SKM-1 treated with dmso at 0.1 percent for 144 hours (cell line): ENCODE data around the gene SEC16B.
"Not testable (repeated sequence)": the region's sequence is repeated elsewhere in the genome, so short reads cannot be mapped to it uniquely, and the experiment has no call there.

ENCODE experiments used
- DNase-seq: peaks from one replicate; lab custom pipeline; 2025; ENCODE audit not compliant: unreplicated experiment; lab: John Stamatoyannopoulos, UW

The SEC16B gene, protein sequence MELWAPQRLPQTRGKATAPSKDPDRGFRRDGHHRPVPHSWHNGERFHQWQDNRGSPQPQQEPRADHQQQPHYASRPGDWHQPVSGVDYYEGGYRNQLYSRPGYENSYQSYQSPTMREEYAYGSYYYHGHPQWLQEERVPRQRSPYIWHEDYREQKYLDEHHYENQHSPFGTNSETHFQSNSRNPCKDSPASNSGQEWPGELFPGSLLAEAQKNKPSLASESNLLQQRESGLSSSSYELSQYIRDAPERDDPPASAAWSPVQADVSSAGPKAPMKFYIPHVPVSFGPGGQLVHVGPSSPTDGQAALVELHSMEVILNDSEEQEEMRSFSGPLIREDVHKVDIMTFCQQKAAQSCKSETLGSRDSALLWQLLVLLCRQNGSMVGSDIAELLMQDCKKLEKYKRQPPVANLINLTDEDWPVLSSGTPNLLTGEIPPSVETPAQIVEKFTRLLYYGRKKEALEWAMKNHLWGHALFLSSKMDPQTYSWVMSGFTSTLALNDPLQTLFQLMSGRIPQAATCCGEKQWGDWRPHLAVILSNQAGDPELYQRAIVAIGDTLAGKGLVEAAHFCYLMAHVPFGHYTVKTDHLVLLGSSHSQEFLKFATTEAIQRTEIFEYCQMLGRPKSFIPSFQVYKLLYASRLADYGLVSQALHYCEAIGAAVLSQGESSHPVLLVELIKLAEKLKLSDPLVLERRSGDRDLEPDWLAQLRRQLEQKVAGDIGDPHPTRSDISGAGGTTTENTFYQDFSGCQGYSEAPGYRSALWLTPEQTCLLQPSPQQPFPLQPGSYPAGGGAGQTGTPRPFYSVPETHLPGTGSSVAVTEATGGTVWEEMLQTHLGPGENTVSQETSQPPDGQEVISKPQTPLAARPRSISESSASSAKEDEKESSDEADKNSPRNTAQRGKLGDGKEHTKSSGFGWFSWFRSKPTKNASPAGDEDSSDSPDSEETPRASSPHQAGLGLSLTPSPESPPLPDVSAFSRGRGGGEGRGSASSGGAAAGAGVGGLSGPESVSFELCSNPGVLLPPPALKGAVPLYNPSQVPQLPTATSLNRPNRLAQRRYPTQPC

DNA sequence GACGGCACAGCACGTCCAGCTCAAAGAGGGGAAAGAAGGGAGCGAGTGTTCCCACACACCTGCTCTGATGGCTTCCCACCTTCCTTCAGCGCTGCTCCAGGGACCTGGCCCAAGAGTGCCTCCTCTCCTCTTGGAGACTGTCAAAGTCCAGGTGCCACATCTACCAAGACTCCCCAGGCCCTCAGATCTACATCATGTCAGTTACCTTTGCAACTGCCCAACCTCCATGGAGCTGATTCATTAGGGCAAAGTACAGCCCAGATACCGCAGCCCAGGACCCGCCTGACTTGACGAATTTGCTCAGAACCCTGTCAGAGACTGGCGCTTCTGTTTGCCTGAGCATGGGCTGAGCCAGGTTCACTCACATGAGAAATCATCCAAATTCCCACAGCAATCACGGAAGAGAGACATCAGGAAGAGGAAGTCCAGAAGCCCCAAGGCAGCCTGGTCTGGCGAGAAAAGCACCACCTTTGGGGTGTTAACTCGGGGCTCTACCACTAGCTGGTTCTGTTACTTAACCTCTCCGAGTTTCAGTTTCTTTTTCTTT, at the start of gene SEC16B:
Gene SEC16B (minus strand): TSS at position 234 of the 547 bp plus-strand sequence. CDS start 2,077 bp downstream, outside the sequence.
- DNase-seq = no peak

DNA sequence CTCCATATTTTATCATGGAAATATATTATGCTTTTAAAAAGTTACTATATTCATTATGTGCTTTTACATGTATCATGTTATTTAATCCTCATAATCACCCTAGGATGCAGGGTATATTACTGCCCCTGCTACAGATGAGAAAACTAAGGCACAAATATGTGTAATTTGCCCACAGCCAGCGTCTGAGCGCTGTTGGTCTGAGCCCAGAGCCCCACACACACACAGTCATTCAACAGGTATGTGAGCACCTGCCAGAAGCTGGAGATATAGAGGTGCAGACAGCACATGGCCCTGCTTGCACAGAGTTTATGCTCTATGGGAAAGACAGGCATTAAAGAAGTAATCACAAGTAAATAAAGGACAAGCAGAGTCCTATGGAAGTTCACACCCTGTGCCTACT, 49.8 kb upstream of the SEC16B start:
- DNase-seq = no peak

DNA sequence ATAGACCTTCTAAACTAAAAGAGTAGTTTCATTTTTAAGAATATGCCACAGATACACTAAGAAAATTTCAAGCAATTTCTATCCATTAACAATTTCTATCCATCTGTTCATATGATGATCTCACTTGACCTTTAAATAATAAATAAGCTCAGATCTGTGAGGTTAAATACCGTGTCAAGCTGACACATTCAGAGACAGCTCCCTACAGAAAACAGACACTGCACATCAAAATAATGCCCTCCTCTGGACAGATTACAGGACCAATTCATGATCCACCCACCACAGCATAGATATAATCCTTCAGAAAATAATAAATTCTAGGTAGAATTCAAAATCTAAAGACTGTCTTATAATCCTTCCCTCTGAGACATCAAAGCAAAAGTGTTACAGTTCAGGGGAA, 49.4 kb upstream of the SEC16B start:
- DNase-seq = no peak

DNA sequence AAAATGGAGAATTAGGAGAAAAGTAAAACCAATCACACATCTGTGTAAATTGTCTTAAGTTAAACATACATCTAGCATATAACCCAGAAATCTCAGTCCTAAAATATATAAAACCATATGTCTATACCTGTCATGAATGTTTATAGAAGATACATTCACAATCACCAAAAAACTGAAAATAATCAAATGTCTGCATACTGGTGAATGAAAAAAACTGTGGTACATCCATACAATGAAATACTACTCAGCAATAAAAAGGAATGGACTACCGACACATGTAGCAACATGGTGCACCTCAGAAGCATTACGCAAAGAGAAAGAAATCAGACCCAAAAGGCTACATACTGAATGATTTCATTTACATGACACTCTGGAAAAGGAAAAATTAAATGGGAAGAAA, 47.7 kb upstream of the SEC16B start:
- no peak for DNase-seq

DNA sequence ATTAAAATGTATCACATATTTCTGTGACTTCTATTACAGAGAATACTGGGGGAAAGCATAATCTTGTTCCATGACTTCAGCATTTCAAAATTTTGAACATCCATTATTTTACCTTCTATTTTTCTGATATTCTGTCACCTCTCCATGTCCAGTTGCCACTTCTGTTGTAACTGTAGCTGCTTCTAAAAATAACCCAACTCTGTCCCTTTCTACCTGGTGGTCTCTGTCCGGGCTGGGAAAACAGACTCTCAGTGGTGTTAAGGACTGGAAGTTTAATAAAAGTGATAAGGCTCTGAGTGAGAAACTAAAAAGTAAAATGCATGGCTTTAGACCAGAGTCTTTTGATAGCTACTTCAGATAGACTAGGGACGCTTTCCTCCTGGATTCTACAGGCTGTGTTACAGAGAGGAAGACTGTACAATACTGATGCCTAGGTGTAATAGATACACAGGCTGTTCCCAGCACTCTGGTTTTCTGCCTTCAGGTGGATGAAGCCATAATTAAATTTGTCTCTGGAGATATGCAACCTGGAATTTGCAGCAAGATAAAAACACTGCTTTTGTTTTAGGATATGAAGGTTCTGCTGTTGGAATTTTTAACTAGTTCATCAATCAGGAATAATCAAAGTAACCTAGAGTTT, 42.1 kb upstream of the SEC16B start:
- no peak for DNase-seq

DNA sequence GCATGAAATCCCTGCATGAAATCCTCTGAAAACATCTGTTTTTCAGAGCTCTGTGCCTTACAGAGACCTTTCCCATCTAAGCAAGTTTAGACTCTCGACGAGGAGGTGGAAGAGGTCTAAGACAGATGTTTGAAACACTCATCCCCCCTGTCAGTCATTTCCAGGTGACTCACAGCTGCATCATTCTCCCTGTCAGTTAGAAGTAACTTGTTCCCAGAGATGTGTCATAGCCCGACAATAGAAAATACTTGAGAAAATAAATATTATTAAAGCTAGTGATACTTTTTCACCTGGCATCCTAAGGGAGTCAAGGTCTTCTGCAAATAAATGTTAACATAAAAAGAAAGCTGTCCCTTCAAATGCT, 41.6 kb upstream of the SEC16B start:
- no peak for DNase-seq

DNA sequence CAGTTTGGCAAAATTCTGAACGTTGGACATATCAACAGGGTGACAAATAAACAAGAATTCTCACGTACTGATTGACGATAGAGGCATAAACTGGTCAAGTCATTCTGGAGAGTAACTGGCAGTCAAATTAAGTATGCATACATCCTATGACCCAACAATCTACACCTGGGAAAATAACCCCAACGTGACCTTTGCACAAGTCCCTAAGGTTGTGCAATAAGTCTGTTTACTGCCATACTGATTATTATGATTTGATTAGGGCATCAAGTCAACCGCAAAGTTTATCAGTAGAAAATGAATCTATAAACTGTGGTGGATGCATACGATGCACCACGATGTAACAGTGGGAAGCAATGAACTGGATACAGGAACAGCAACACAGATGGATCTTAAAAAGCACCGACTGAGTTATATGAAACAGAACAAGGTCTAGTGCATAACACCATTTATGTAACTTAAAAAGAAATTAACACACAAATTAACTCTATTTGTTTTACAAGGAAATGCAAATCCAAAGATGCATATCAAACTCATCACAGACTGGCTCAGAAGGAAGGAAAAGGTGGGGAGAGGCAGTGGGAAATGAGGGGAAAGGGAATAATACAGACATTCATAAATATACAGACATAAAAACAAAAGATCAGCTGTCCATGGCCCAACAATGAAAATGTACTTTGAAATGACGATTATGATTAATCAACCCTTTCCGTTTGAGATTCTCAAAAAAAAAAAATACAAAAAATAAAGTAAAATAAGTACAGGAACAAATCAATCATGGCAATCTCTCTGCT, 41.0 kb upstream of the SEC16B start:
- no peak for DNase-seq

DNA sequence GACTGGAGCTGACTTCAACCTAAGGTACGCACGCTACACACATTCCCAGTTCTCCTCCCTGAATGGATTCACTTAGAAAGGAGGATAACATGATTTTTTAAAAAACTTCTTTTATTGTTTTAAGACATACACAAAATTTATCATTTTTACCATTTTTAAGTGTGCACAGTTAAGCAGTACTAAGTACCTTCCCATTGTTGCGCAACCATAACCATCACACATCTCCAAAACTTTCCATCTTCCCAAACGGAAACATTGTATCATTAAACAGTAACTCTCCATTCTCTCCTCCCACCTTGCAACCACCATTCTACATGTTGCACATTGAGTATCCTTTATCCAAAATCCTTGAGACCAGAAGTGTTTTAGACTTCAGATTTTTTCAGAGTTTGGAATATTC, 36.2 kb upstream of the SEC16B start:
- DNase-seq = no peak

DNA sequence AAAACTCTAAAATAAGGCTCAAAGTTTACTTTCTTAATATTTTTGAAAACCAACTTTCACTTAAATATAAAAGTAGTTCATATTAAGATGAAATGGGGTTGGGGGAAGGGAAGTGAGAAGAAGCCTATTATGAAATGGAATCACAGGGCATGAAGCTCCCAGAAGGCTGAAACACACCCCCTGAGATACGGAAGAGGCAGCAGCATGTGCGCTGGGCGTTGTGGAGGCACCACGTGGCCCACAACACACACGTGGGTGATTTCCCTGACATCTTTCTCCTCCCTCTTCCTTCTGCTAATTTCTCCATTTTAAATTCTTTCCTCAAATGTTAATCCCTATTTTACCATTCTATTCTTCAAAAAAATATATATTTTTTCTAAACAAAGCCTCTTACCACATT, 35.6 kb upstream of the SEC16B start:
- DNase-seq = no peak

DNA sequence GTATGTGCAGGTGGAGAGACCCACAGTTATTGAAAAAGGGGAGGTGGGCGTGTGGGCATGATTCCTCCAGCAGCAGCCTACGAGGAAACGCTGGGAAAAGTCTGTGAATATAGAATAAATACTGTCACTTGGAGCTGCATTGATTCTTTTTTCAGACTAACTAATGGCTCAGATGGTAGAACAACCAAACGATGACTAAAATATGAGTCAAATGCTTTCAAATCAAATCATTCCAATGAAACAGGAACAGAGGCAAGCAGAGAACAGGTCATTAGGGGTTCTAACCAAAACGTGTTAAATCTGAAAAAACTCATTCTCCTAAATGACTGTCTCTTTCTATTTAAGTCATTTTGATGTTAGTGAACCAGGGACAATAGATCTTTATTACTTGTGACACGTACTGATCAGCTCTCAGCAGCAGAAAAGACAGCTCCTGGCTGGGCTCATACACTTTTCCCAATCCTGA, 35.1 kb upstream of the SEC16B start:
- DNase-seq = no peak

DNA sequence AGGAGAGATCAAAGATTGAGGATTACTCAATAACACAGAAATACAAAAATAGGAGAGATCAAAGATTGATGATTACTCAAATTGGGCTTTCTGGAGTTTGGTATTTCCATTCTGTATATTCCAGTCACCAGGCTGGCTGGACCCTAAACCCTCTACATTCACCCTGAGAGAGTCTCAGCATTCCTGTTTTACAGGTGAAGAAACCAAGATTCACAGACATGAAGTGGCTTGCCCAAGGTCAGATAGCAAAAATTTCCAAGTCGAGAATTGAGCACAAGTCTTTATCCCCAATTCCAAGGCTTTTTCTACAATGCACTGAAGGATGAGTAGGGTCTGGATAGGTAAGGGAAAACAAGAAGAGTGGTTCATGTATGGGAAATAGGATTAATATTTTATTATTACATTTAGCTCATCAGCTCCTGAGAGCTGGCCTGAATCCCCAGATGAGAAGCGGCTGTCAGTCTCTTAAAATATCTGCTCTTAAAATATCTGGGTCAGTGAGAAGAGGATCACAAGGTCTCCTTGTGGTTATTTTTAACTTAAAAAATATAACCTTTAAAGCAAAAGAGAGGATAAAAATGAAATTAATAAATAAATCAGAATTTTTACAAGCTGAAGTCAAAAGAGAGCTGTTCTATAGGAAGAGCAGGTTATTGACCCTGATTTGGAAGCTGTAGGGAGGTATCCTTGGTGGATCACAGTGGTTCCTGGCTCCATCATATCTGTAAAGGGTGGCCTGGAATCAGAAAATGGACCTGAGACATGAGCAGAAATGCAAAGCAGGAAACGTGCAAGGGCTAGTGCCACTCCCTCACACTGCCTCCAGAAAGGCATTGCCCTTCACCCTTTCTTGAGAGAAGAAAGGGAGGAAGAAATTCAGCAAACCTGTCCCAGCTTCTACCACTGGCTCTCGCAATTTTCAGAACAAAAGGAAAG, 29.1 kb upstream of the SEC16B start:
- DNase-seq = no peak

DNA sequence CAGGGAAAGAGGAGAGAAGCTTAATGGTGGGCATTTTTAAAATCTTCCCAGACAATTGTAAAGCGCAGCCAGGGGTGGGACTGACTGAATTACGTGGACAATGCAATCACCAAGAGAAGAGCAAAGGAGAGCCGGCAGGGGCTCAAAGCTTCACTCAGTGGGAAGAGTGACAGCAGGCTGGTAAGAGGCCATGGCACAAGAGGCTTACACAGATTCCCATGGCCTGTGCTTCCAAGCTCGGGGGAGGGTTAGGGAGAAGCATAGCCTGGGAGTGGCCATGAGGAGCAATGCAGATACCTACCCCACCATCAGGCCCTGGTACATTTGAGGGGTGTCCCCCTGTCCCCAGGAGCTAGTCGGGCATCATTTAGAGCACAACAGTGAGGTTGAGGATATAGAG, 27.1 kb upstream of the SEC16B start:
- no peak for DNase-seq

DNA sequence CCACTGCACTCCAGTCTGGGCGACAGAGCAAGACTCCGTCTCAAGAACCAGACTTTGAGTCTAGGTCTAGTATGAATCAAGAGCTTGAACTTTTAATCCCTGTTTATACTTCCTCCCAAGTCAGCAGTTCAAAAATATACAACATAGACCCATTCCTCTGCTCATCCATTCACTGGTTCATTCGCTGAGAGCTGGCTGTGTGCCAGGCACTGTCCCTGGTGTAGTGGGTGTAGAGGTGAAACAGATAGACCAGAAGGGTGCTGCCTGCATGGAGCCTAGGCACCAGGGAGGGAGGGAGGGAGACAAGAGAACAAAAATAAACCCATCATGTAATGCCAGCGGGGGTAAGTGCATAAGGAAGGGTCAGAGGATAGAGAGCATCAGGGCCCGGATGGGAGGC, 25.5 kb upstream of the SEC16B start:
- no peak for DNase-seq

DNA sequence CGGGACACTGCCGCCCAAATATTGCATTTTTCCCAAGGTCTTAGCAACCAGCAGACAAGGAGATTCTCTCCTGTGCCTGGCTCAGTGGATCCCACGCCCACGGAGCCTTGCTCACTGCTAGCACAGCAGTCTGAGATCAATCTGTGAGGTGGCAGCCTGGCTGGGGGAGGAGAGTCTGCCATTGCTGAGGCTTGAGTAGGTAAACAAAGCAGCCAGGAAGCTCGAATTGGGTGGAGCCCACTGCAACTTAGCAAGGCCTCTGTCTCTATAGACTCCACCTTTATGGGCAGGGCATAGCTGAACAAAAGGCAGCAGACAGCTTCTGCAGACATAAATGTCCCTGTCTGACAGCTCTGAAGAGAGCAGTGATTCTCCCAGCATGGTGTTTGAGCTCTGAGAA, 16.4 kb upstream of the SEC16B start:
- not testable (repeated sequence) for DNase-seq

DNA sequence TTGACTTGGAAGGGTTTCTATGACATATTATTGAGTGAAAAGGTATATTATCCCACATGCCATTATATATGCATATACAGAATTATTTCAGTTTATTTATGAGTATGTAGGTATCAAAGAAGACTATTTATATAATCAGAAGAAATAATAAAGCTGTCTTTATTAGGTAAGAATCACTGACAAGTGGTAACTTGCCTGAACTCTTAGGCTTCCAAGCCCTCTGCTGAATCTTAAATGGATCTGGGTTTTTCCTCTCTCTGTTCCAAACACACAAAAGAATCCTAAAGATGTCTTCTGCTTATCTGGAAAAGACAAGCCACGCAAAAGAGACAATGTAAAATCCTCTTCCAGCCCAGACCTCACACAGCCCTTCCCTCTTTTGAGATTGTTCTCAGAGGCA, 14.9 kb upstream of the SEC16B start:
- no peak for DNase-seq

DNA sequence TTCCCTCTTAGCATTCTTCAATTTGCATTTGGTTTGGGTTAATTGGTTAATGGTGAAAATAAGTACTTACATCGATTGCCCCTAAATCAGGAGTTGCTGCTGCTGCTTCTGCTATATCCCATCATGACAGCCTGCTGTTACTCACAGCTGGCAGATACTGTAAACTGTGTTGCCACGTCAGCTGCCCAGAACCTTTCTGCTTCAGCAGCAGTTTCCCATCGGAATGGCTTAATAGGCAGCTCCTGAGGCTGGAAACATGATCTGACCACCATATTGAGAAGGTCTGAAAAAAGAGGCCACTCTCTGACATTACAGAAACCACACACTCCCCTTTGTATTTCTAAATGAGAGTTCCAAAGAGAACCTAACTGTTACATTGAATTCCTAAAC, 14.3 kb upstream of the SEC16B start:
- no peak for DNase-seq

DNA sequence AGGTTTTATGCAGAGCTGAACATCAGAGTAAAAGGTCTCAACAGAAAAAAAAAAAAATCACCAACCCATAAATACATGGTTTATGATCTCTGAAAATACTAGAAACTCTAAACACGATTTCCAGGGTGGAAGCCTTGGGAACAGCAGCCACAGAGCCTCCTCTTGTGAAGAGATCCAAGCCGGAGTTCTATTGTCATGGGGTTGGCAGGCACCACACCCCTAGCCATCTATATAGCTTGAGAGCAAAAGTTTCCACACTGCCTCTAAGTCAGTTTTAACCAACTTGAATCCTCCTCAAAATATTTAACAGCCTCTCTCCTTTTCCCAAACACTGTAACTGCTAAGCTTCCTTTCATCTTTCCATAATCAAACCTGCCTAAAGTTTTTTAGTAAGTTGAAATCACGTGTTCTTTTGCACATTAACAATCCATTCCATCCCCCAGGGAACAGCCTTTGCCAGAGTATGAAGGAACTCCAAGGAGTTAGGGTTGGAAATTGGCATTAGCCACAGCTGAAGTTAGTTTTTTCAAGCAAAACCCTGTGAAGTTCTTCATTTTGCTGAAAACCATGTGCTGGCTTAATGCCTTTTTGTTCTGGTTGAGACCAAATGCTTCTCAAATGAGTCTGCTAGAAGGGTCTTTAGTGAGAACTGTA, 13.8 kb upstream of the SEC16B start:
- DNase-seq = no peak

DNA sequence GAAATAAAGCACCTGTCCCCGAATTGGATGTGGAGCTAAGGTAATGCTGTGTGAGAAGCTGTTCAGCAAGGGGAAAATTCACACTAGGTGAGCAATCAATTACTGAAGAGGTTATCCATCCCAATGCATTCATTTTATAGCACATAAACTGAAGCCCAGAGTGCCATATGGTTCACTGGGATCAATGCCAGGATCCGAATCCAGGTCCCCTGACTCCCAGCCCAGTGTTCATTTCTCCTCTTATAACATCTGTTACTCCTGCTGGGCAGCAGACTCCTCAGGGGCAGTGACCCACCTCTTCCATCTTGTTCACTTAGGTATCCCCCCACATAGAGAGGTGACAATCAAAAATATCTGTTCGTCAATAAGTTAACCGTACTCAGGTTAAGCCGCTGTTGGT, 13.2 kb upstream of the SEC16B start:
- DNase-seq = no peak

DNA sequence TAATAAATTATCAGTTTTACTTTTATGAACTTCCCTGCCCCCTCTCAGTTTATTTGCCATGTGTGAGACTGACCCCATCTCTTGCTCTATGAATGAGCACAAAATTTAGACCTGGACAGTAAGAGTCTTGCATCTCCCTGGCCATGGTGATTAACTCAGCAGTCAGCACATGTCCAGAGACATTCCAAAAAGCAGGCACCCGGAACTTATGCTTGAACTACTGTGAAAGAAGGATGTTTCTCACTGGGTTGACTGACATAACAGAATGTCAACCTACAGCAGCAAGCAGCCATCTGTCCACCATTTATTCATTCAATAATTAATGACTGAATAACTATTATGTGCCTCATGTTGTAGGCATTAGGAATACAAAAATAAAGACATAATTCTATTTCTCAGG, 11.3 kb upstream of the SEC16B start:
- DNase-seq = no peak
